NK-92 (cell line): ENCODE measurements around the gene S100P.
"Not testable (repeated sequence)": the region's sequence is repeated elsewhere in the genome, so short reads cannot be mapped to it uniquely, and the experiment has no call there.

Experiments used
- DNase-seq: peaks from one replicate; lab custom pipeline; 2025; ENCODE audit not compliant: unreplicated experiment; lab: John Stamatoyannopoulos, UW

The S100P gene

DNA sequence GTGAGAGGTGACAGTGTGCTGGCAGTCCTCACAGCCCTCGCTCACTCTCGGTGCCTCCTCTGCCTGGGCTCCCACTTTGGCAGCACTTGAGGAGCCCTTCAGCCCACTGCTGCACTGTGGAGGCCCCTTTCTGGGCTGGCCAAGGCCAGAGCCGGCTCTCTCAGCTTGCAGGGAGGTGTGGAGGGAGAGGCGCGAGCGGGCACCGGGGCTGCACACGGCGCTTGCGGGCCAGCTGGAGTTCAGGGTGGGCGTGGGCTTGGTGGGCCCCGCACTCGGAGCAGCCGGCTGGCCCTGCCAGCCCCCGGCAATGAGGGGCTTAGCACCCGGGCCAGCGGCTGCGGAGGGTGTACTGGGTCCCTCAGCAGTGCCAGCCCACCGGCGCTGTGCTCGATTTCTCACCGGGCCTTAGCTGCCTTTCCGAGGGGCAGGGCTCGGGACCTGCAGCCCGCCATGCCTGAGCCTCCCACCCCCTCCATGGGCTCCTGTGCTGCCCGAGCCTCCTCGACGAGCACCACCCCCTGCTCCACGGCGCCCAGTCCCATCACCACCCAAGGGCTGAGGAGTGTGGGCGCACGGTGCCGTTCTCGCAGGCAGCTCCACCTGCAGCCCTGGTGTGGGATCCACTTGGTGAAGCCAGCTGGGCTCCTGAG lies 21.0 kb upstream of the S100P start:
- DNase-seq: not testable (repeated sequence)

DNA sequence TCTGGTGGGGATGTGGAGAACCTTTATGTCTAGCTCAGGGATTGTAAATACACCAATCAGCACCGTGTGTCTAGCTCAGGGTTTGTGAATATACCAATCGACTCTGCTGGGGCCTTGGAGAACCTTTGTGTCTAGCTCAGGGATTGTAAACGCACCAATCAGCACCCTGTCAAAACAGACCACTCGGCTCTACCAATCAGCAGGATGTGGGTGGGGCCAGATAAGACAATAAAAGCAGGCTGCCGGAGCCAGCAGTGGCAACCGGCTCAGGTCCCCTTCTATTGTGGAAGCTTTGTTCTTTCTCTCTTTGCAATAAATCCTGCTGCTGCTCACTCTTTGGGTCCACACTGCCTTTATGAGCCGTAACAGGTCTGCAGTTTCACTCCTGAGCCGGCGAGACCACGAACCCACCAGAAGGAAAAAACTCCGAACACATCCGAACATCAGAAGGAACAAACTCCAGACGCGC lies 20.5 kb upstream of the S100P start:
- not testable (repeated sequence) for DNase-seq

DNA sequence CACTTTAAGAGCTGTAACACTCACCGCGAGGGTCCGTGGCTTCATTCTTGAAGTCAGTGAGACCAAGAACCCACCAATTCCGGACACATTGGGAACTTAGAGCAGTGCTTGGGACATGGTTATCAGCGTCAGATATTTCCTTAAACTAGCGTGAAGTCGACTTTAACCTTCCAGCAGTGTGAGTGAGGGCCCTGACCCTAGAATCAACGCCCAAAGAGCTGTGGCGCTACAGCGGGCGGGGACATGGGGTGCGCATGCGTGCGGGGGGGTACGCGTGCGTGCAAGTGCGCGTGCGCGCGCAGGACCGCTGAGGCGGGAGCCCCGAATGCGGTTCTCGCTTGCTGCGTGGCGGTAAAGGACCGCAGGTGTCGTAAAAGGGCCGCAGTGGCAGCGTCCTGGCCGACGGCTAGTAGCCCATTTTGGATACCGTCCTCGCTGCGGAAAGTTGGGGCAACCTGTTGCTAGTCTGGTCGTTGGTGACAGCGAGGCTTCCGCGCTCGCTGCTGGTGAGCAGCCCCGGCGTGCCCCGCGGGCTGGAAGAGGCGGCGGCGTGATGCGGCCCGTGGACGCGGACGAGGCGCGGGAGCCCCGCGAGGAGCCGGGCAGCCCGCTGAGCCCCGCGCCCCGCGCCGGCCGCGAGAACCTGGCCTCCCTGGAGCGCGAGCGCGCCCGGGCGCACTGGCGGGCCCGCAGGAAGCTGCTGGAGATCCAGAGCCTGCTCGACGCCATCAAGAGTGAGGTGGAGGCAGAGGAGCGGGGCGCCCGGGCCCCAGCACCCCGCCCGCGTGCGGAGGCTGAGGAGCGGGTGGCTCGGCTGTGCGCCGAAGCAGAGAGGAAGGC lies 19.8 kb upstream of the S100P start:
- DNase-seq: peak; percentile 80

DNA sequence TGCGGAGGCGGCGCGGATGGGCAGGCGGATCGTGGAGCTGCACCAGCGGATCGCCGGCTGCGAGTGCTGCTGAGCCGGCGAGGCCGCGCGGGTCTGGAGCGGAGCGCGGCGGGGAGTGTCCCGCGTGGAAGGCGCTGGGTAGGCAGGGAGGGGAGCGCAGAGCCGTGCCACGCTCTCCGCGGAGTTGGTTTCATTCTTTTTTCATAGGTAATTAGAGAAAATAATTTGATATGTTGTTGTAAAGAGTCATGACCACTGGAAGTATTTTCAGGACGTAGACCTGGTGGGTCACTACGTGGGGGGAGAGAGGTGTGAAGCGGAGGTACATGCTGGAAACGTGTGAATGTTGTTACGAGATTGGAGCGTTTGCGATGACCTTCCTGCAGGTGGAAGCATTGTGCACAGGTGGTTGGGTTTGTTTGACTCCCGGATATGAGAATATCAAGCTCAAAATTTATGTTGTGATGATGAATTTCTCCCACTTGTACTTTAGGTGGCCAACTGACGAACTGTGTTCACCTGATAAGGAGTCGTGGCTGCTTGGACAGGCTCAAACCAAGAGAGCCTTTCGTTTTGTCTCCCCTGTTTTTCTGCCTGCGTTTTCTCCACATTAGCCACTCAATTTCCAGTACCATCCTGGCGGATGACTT lies 19.1 kb upstream of the S100P start:
- peak; percentile 28 for DNase-seq

DNA sequence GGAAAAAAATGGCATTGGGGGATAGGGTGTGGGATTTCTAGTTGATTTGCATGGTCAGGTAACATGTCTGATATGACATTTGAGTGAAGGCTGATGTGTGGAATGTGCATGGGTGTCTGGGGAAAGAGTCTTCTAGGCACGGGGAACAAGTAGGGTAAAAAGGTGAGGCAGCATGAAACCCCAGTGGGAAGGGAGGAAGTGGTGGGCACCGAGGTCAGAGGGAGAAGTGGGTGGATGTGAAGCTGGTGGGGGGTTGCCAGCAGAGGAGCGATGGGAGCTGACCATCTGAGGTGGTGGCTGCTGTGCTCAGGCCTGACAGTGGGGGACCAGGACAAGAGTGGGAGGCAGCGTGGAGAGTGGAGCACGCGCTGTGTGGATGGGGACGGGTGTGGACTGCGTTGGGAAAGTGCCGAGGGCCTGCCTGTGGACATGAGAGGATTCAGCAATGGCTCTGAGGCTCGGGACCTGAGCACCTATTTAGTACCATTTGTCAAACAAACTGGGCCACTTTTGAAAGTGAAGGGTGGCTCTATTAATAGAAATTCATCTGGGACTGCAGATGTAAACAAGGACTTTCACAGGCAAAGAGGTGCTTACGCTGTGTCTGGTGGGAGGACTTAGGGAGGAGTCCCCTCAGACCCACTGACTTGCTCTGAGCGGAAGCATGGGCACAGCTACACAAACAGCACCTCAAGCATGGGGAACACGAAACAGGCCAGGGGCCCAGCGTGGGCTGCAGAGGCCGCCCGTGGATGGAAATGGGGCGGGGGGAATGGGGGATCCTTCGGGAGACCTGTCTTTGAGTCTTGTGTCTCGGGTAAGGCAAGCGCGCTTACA lies 16.7 kb upstream of the S100P start:
- DNase-seq: no peak

DNA sequence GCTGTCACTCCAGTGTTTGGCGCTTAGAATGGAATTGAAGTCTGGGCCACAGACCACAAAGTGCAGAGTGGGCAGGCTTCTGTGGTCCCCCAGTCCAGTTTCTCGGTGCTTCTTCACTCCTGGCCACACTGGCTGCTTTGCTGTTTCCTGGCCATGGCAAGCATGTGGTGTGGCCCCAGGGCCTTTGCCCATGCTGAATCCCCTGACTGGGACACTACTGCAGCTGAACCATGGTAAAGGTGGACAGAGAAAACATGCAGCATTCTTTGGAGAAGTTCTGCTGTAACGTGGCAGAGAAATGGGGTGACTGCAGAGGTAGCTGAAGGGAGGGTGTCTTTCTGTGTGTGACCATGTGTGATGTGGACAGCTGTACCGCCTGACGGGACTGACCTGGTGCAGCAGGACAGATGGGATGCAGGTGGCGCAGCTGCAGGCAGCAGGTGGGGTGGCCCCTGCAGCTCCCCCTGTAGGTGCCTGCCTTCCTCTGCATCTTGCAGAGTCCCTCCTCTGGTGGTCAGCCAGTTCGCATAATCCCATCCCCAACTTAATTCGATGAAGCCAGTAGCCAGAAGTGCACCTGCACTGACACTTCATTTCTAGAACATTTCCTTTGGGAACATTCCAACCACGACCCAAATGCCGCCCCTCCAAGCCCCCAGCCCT lies 13.2 kb upstream of the S100P start:
- no peak for DNase-seq

DNA sequence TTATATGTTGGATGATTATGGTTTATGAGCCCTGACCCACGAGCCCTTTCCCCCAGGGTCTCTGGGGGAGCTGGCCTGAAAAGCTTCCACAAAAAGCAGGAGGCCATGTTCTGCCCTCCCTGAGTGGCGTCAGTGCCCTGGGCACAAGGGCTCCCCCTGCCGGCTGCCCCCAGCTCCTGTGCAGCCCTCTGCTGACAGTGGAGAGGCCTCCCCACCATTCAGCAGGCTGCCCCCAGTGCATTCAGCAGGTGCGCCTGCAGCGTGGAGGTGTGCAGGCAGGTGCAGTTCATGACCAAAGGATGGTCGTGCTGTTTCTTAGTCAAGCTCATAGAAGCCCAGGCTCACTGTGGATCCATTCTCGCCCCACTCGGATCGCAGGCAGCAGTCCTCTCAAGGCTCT lies 12.5 kb upstream of the S100P start:
- DNase-seq: no peak

DNA sequence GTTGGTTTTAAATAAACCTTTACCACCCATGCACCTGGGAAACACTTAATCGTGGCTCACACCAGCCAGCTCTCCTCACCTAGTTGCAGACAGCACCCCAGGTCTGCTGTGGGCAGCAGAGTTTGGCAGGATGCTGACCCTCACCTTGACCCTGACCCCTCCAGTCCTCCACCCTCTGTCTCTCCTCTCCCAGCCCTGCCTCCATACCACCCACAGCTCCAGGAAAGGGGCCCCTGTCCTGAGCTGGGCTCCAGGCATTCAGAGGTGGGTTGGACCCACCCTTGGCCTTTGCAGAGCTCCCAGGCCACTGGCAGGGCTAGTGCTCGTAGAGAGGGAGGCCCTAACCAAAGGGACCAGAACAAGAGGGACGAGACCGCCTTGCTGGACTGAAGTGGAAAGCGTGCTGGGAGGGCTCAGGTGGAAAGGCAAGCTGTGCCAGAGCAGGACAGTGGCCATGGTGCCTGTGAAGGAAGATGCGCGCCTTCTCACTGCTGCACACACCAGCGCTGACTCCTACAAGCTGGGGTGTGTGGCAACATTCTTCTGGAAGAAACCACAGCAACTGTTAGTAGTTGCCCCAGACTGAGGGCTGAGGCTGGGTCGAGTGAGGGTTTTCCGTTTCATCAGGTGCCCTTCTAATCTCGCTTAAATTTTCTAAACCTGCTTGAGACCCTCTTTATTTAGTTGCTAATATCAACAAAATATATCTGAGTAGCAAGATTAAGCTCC lies 10.7 kb upstream of the S100P start:
- no peak for DNase-seq

DNA sequence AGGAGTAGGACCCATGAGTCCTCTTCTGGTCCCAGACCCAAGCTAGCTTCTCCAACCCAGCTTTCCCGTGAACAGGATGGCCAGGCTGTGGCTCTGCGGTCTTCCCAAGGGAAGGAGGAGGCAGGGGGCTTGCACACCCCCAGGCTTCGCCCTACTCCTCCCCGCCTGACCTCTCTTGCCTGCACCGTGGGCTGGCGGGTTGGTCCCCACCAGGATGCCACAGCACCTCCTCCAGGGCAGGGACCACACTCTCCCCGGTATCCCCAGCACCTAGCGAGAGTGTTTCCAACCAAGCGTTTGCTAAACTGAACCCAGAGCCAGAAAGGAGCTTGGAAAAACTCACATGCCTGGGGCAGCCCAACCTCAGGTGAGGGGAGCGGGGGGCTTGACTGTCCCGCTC lies 9.0 kb upstream of the S100P start:
- DNase-seq: no peak

DNA sequence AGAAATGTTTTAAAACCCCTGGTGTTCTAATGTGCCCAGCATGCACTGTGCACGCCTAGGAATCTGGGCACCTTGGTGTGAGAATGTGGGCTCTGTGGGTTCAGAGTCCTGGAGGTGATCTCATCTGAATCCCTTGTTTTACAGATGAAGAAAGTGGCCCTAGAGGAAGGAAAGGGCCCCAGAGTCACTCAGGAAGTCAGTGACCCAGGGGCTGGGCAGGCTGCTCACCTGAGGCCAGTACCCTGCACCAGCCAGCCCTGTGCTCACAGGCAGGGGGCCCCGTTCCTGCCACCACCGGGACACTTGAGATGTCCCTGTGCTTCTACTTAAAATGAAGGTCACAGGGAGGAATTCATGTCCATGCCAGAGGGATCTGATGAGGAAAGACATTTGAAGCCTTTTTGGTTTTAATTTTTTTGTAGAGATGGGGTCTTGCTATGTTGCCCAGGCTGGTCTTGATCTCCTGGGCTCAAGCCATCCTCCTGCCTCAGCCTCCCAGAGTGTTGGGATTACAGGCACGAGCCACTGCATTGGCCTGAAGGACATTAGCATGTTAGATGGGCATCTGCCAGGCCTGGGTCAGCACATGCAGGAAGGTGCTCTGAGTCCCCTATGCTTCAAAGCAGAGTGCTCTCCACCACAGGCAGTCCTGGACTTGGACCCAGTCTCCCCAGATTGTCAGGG lies 7.4 kb upstream of the S100P start:
- DNase-seq: no peak

DNA sequence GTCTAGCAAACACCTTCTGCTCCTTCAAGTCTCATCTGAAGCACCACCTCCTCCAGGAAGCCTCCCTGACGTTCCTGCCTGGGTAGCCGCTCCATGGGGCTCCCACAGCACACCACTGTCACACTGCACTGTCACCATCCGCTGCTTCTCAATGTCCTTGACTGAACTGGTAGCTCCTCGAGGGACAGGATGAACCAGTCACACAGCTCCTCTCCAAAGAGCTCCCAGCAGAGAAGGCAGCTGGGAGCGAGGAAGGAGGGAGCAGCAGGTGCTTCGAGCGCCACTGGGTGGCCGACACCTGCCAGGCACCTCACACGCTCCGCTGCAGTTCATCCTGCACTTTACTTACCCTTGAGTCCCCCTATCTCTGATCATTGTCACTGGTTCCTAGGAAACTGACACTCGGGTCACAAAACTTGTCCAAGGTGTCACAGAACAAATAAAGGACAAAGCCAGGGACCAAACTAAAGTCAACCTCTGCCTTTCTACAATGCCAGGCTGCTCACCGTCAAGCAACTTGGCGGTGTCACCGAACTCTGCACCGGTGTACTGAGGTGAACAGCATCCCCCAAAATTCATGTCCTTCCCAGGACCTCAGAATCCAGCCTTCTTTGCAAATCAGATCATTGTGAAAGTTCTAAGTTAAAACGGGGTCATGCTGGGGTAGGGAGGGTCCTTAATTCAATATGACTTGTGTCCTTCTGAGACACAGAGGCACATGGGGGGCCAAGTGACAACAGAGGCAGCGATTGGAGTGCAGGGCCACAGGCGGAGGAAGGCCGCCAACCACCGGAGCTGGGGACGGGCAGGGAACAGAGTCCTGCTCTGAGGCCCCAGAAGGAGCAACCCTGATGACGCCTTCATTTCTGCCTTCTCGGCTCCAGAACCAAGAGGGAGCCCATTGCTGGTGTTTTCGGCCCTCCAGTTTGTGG lies 5.5 kb upstream of the S100P start:
- no peak for DNase-seq

DNA sequence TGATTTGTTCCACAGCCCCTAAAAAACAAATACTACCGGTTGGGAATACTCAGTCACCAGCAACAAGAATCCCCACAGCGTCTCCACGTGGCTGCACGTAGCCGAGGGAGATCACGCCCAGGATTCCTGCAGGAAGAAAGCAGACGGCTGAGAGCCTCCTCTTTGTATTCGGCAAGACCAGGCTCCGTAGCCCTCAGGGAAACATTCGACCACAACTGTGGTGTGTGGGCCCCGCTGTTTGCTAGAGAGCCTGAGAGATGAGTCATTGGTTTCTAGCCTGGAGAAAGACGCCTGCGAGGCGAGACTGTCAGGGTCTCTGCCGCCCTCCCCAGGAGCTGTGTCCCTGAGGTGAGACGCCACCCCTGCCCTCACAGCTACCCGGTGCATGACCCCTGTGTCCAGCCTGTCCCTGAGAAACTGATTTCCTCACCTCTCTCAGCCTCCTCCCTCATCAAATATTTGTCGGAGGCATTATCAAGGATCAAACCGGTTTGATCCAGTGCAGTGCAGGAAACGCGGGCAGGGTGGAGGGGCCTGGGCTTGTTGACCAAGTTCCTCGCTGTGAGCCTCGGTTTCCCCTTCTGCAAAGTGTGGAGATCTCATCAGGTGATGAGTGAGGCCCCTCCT lies 4.7 kb upstream of the S100P start:
- DNase-seq: no peak

DNA sequence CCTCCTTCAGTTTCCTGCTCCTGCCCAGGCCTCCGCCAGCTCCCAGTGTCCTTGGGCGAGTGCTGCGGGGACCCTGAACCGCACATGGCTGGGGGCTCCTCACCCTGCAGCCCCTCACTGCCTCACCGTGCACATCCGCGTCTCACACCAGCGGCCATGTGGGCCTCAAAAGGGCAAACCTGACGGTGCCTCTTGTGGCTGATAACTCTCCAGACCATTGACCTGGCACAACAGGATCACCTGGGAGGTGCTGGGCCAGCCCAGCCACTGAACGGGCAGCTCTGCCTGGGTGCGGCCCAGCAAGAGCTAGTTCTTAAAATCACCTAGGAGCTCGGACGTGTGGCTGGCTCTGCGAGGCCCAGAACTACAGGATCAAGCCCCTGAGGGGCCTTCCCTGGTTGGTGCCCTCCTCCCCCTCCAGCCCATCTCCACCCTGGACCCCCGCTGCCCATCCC lies 4.1 kb upstream of the S100P start:
- DNase-seq: no peak

DNA sequence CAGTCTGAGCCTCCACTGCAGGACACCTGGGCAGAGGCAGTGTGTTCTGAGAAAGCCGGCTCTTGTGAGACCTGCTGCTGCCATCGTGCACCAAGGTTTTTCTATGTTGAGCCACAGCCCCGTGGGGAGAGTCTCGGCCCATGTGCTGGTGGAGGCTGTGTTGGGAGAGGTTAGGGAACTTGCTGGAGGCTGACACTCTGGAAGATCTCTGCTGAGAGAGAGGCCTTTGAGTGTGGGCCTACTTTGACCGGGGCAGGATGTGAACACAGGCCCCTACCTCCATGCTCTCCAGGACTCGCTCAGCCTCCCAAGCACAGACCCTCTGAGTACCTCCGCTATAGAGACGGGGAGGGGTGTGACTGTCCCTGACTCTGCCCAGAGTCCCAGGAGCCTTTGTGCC lies 1.3 kb upstream of the S100P start:
- DNase-seq: no peak

DNA sequence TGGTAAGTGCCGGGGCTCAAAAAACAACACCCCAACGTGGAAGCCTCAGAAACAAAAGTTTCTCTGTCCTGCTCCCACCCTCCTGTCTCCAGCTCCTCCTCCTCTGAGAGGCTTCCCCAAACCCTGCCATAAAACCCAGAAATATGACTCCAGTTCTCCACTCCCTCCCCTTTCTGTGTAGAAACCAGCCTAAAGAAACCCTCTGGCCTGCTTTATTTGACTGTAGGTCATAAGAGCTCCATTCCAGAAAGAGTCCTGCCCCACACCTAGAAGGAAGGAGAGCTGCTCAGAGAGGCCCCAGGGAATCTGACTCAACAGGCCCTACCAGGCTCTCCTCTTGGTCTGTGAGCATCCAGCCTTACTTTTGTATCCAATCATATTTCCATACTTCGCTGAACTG lies 872 bp upstream of the S100P start:
- DNase-seq: no peak

DNA sequence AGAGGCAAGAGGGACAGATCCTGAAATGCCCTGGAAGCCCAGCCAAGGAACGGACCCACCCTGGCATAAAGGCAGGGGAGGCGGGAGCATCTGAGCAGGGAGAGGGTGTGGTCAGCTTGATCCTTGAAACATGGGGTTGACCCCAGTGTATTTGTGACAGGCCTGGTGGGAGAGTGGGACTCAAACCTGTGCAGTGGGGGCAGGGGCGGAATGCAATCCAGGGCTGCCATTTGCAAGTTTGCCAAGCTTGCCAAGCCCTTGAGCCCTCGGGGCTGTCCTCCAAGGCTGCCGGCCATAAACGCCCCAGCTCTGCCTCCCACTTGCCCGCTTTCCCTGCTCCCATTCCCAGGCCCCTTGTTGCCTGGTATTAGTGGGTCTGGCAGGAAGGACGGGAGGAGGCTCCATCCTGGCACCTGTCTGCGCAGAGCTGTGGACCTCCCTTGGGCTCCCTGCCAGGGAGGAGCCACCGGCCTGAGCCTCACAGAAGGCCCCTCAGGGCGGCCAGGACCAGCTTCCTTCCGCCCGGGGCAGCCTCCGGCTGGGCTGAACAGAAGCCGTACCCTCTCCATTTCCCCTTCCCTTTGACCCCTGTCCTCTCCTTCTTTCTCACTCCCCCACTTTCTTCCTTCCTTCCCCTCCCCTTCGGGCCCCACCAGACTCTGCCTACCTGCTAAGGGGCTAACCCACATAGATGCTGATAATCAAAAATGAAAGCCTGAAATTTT lies 661 bp downstream of the S100P start:
- no peak for DNase-seq
